Immature natural killer cell (primary cell): ENCODE results near the gene SPINK13. TPM values are rescaled to one million over a fixed set of nuclear protein-coding genes. Genes with fewer than 3 reads are reported as not detected.
"Not testable (repeated sequence)": the region's sequence is repeated elsewhere in the genome, so short reads cannot be mapped to it uniquely, and the experiment has no call there.

Experiments
- DNase-seq, 3 donors: peaks; one replicate each; pipeline ENCODE4 v3.0.0; 2022; ENCODE audit warnings: mixed read lengths in 1 of 3
- H3K27ac Mint-ChIP-seq, 6 donors: one replicate each; pipeline ENCODE4 v1.8.0; 2020; ENCODE audit warnings: mixed read lengths in 6 of 6, mild to moderate bottlenecking in 5 of 6, inconsistent platforms in 4 of 6, moderate library complexity in 3 of 6
- H3K27me3 Mint-ChIP-seq, 3 donors: one replicate each; pipeline ENCODE4 v1.8.0; 2020 to 2021; ENCODE audit warnings: low read depth in 3 of 3, mild to moderate bottlenecking in 3 of 3, mixed read lengths in 3 of 3, moderate library complexity in 3 of 3, inconsistent platforms in 1 of 3
- H3K36me3 Mint-ChIP-seq, 3 donors: one replicate each; pipeline ENCODE4 v1.8.0; 2020; ENCODE audit warnings: mixed read lengths in 3 of 3, inconsistent platforms in 2 of 3, mild to moderate bottlenecking in 2 of 3
- H3K4me1 Mint-ChIP-seq, 2 donors: one replicate each; pipeline ENCODE4 v1.8.0; 2020; ENCODE audit warnings: inconsistent platforms in 2 of 2, mild to moderate bottlenecking in 2 of 2, mixed read lengths in 2 of 2, moderate library complexity in 1 of 2
- H3K4me3 Mint-ChIP-seq, 5 donors: one replicate each; pipeline ENCODE4 v1.8.0; 2020; ENCODE audit warnings: mild to moderate bottlenecking in 5 of 5, mixed read lengths in 5 of 5, inconsistent platforms in 3 of 5, moderate library complexity in 3 of 5
- H3K9me3 Mint-ChIP-seq, 6 donors: one replicate each; pipeline ENCODE4 v1.8.0; 2020; ENCODE audit warnings: mild to moderate bottlenecking in 6 of 6, mixed read lengths in 6 of 6, inconsistent platforms in 4 of 6, moderate library complexity in 3 of 6
- polyA plus RNA-seq, 3 donors: library from polyadenylated mRNA; unstranded; fragments of 300-500 nt; fragmentation: Illumina TruSeq; gene quantifications; one replicate each; pipeline ENCODE4 v1.2.3, GENCODE V29; 2021

The SPINK13 gene
- polyA plus RNA-seq, 3 donors from 2014 or later: not detected

DNA sequence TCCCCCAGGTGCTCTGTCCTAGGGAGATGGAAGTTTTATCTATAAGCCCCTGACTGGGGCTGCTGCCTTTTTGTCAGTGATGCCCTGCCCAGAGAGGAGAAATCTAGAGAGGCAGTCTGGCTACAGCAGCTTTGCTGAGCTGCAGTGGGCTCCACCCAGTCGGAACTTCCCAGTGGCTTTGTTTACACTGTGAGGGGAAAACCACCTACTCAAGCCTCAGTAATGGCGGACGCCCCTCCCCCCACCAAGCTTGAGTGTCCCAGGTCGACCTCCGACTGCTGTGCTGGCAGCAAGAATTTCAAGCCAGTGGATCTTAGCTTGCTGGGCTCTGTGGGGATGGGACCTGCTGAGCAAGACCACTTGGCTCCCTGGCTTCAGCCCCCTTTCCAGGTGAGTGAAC lies 12.3 kb downstream of the SPINK13 start:
- not testable (repeated sequence) for H3K4me3 Mint-ChIP-seq, H3K36me3 Mint-ChIP-seq, DNase-seq, H3K4me1 Mint-ChIP-seq, H3K27ac Mint-ChIP-seq
- H3K9me3 Mint-ChIP-seq: peaks cover 0 to 36% (median 14%) of the 10 kb centered on the region in 6 donors
- H3K27me3 Mint-ChIP-seq: peaks cover 1 to 13% (median 2%) of the 10 kb centered on the region in 3 donors

DNA sequence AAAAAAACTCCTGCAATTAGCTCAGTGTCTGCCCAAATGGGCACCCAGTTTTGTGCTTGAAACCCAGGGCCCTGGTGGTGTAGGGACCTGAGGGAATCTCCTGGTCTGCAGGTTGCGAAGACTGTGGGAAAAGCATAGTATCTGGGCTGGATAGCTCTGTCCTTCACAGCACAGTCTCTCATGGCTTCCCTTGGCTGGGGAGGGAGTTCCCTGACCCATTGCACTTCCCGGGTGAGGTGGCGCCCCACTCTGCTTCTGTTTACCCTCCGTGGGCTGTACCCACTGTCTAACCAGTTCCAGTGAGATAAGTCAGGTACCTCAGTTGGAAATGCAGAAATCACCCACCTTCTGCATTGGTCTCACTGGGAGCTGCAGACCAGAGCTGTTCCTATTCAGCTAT lies 12.7 kb downstream of the SPINK13 start:
- not testable (repeated sequence) for H3K36me3 Mint-ChIP-seq, DNase-seq, H3K27ac Mint-ChIP-seq, H3K4me3 Mint-ChIP-seq, H3K4me1 Mint-ChIP-seq
- peaks cover 0 to 31% (median 12%) of the 10 kb centered on the region in 6 donors for H3K9me3 Mint-ChIP-seq
- H3K27me3 Mint-ChIP-seq: peaks cover 1 to 13% (median 2%) of the 10 kb centered on the region in 3 donors

- Mint-ChIP-seq H3K27me3 (peaks cover 0 to 2% (median 0%) of the 10 kb centered on the region in 3 donors), H3K9me3 (peaks cover 0 to 4% (median 0%) of the 10 kb centered on the region in 6 donors), H3K36me3 (no peaks in the 10 kb centered on the region), H3K4me3 (no peak overlapping the region), H3K4me1 (no peaks in the 10 kb centered on the region), H3K27ac (no peak overlapping the region)
- no peak for DNase-seq
These were observed 21.9 kb downstream of the SPINK13 start for GRCh38 chr5:148290271-148291195.

DNA sequence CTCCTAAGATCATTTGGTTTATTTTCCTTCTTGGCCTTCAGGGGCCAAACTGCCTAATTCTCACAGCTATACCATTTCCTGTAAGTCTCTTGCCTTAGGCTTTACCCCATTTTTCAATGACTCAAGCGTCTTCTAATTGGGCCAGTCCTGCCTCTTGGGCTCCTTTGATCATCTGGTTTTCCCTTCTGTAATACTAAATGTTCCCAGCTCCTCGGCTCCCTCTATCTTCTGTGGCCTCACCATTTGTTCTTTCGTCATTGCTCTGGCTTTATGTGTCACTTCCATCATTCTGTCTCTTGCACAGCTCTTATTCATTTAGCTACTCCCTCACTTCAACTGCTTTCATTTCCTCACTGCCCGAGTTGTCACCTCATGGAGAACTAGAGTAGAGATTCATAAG lies 29.1 kb downstream of the SPINK13 start:
- Mint-ChIP-seq H3K36me3 (no peaks in the 10 kb centered on the region), H3K4me1 (no peaks in the 10 kb centered on the region), H3K4me3 (no peak overlapping the region), H3K9me3 (peaks cover 0 to 2% (median 0%) of the 10 kb centered on the region in 6 donors), H3K27ac (no peak overlapping the region), H3K27me3 (peaks cover 0 to 1% (median 0%) of the 10 kb centered on the region in 3 donors)
- DNase-seq: no peak

DNA sequence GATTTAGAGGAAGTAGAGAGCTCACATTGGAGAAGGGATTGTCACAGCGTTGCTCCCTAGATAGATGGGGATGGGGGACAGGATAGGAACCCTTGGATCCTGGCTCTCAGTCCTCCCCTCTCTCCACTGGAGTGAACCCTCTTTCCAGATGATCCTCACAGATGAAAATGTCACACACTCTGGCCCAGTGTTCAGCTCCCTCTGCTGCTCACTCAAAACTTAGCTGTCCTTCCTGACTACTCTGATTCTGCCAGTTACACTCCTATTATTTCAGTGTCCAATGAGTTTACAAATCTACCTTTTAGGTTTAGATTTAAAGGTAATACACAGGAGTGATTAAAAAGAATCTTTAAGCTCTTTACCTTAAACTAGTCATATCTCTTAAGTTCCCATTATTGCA lies 37.9 kb downstream of the SPINK13 start:
- H3K4me3 Mint-ChIP-seq: no peak overlapping the region
- H3K36me3 Mint-ChIP-seq: no peaks in the 10 kb centered on the region
- H3K27ac Mint-ChIP-seq: no peak overlapping the region
- peaks cover 0 to 5% (median 3%) of the 10 kb centered on the region in 6 donors for H3K9me3 Mint-ChIP-seq
- DNase-seq: no peak
- H3K27me3 Mint-ChIP-seq: peaks cover 0 to 6% (median 5%) of the 10 kb centered on the region in 3 donors
- no peaks in the 10 kb centered on the region for H3K4me1 Mint-ChIP-seq

DNA sequence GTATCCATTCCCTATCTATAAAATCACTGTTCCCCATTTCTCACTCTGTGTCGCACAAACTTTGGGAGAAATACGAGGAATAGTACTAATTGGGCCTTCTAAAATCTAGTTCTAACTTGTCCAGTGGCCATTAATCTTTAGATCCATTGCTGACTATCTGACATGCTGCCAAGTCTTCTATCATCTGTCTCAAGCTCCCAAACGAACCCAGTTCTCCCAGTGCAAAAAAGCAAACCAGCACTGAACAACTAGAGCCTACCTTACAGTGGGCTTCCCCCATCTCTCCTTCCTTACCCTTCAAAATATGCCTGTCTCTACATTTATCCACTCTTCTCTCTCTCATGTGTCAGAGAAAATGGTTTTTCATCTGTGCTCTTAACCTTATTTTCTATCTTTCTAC lies 40.4 kb downstream of the SPINK13 start:
- H3K4me1 Mint-ChIP-seq: no peaks in the 10 kb centered on the region
- no peaks in the 10 kb centered on the region for H3K36me3 Mint-ChIP-seq
- H3K27me3 Mint-ChIP-seq: peaks cover 0 to 6% (median 3%) of the 10 kb centered on the region in 3 donors
- peaks cover 0 to 5% (median 3%) of the 10 kb centered on the region in 6 donors for H3K9me3 Mint-ChIP-seq
- DNase-seq: no peak
- no peak overlapping the region for H3K27ac Mint-ChIP-seq
- no peak overlapping the region for H3K4me3 Mint-ChIP-seq

GRCh38 chr5:148309746-148310145 lies 41.2 kb downstream of the SPINK13 start:
- H3K27ac Mint-ChIP-seq: no peak overlapping the region
- no peak overlapping the region for H3K4me3 Mint-ChIP-seq
- H3K36me3 Mint-ChIP-seq: no peaks in the 10 kb centered on the region
- no peaks in the 10 kb centered on the region for H3K4me1 Mint-ChIP-seq
- DNase-seq: no peak
- H3K9me3 Mint-ChIP-seq: peaks cover 0 to 5% (median 3%) of the 10 kb centered on the region in 6 donors
- peaks cover 0 to 6% (median 2%) of the 10 kb centered on the region in 3 donors for H3K27me3 Mint-ChIP-seq

GRCh38 chr5:148311484-148311883 lies 42.9 kb downstream of the SPINK13 start:
- Mint-ChIP-seq H3K4me1 (no peaks in the 10 kb centered on the region), H3K36me3 (no peaks in the 10 kb centered on the region), H3K27ac (no peak overlapping the region), H3K9me3 (peaks cover 0 to 5% (median 3%) of the 10 kb centered on the region in 6 donors), H3K4me3 (no peak overlapping the region), H3K27me3 (peaks cover 0 to 6% (median 2%) of the 10 kb centered on the region in 3 donors)
- DNase-seq: no peak

DNA sequence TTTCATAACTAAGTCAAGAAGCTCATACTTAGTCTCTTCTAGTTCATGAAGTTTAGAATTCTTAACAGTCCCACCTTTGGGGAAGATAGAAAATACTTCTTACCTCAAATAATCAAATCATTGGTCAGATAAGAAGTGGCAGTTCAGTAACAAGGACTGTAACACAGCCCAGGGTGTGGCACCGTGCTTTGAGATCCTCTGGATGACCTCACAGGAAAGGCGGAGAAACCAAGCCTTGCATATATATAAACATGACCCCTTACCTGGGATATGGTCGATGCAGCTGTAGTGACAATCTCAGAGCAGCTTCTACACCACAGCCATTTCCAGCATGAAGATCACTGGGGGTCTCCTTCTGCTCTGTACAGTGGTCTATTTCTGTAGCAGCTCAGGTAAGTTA lies 43.6 kb downstream of the SPINK13 start, which contains the start of gene SPINK7:
Gene SPINK7 (plus strand): TSS at position 271 of the 400 bp plus-strand sequence. CDS start 61 bp downstream, at position 332.
- H3K36me3 Mint-ChIP-seq: no peaks in the 10 kb centered on the region
- H3K4me3 Mint-ChIP-seq: no peak within 1 kb of the TSS
- H3K27ac Mint-ChIP-seq: no peak within 1 kb of the TSS
- no peaks in the 10 kb centered on the region for H3K4me1 Mint-ChIP-seq
- DNase-seq: no peak
- H3K27me3 Mint-ChIP-seq: peaks cover 0 to 4% (median 2%) of the 10 kb centered on the region in 3 donors
- H3K9me3 Mint-ChIP-seq: peaks cover 0 to 6% (median 3%) of the 10 kb centered on the region in 6 donors

- Mint-ChIP-seq H3K4me1 (no peaks in the 10 kb centered on the region), H3K4me3 (no peak overlapping the region), H3K36me3 (no peaks in the 10 kb centered on the region), H3K27me3 (peaks cover 0 to 3% (median 0%) of the 10 kb centered on the region in 3 donors), H3K9me3 (peaks cover 0 to 4% (median 3%) of the 10 kb centered on the region in 6 donors), H3K27ac (no peak overlapping the region)
- no peak for DNase-seq
These were observed 45.6 kb downstream of the SPINK13 start for GRCh38 chr5:148314187-148314586.

GRCh38 chr5:148314731-148315130 lies 46.1 kb downstream of the SPINK13 start:
- Mint-ChIP-seq H3K4me1 (no peaks in the 10 kb centered on the region), H3K9me3 (peaks cover 0 to 7% (median 3%) of the 10 kb centered on the region in 6 donors), H3K36me3 (no peaks in the 10 kb centered on the region), H3K27me3 (peaks cover 0 to 2% (median 2%) of the 10 kb centered on the region in 3 donors), H3K27ac (no peak overlapping the region), H3K4me3 (no peak overlapping the region)
- no peak for DNase-seq

- peak overlapping the region; percentile 48 to 62 (median 55) for H3K4me3 Mint-ChIP-seq
- H3K9me3 Mint-ChIP-seq, H3K27me3 Mint-ChIP-seq, H3K36me3 Mint-ChIP-seq, DNase-seq, H3K4me1 Mint-ChIP-seq, H3K27ac Mint-ChIP-seq: not testable (repeated sequence)
These were observed 51.7 kb downstream of the SPINK13 start for GRCh38 chr5:148320011-148320963.

- H3K27ac Mint-ChIP-seq: no peak overlapping the region
- H3K27me3 Mint-ChIP-seq: peaks cover 2 to 7% (median 5%) of the 10 kb centered on the region in 3 donors
- no peak for DNase-seq
- no peaks in the 10 kb centered on the region for H3K4me1 Mint-ChIP-seq
- peaks cover 0 to 14% (median 12%) of the 10 kb centered on the region in 6 donors for H3K9me3 Mint-ChIP-seq
- H3K36me3 Mint-ChIP-seq: no peaks in the 10 kb centered on the region
- H3K4me3 Mint-ChIP-seq: no peak overlapping the region
These were observed 64.8 kb downstream of the SPINK13 start for GRCh38 chr5:148333262-148333849.
